AG10803 (cell line): Measurements from ENCODE around the gene PDE2A.

Experiments
- DNase-seq: peaks from one replicate; pipeline ENCODE4 v3.0.0; 2010; ENCODE audit warnings: low read depth
- H3K4me3 ChIP-seq: 2 replicates; pipeline ENCODE4 v1.5.1; 2011; ENCODE audit warnings: mild to moderate bottlenecking, low read length, control low read depth
- CTCF ChIP-seq: conservative IDR thresholded peaks from 2 replicates; pipeline ENCODE4 v1.5.1; 2011; ENCODE audit warnings: mild to moderate bottlenecking, low read length, control low read depth, inconsistent platforms

Gene PDE2A

GRCh38 chr11:72685560-72686480 lies 11.6 kb upstream of the PDE2A start:
- no peak overlapping the region for H3K4me3 ChIP-seq
- TF ChIP-seq CTCF, result no peak
- DNase-seq, result peak; percentile 86

DNA sequence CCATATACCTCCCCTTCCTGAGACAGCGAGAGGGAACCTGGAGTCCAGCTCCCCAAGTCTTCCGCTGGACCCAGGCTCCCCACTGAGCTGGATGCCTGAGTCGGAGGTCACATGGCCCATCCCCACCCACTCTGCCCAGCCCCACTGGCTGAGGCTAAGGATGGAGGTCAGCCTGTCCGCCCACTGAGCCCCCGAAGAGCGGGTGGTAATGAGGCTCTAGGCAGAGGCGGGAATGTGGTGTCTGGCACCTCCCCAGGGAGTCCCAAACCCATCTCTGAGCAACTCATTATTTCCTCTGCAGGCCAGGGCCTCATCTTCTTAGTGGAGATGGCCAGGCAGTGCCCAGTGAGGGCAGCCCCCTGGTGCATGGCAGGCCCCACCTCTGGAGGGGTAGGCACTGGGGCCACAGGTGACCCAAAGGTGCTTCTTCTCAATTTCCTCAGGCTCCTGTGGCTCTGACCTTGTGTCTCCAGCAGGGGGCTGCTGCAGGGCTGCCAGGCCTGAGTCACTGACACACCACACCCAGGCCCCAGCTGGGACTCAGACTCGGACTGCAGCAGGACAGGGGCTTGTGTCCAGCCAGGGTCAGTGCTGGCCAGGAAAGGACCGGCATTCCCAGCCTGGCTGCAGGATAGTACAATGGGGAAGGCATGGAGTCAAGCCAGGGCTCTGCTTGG lies 10.2 kb upstream of the PDE2A start:
- no peak overlapping the region for H3K4me3 ChIP-seq
- peak; percentile 60 for DNase-seq
- peak; percentile 67 for TF ChIP-seq CTCF

DNA sequence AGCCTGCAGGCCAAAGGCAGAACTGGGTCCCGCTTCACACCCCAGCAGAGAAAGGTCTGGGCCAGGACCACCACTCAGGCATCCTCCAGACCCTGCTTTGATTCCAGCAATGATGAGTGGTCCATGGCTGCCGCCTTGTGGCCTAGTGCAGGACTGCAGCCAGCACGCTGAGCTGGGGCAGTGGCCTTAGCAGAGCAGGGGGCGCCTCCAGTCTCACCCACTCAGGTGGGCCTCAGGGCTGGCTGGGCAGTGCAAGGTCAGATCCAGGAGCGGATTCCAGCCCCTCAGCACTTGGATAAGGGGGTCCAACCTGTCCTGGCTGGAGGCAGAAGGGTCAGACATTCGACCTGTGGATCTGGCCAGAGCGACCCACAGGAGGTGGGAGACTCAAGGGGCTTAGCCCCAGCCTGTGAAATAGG lies 9.6 kb upstream of the PDE2A start:
- peak; percentile 18 for DNase-seq
- TF ChIP-seq CTCF, result peak; percentile 88
- no peak overlapping the region for H3K4me3 ChIP-seq

DNA sequence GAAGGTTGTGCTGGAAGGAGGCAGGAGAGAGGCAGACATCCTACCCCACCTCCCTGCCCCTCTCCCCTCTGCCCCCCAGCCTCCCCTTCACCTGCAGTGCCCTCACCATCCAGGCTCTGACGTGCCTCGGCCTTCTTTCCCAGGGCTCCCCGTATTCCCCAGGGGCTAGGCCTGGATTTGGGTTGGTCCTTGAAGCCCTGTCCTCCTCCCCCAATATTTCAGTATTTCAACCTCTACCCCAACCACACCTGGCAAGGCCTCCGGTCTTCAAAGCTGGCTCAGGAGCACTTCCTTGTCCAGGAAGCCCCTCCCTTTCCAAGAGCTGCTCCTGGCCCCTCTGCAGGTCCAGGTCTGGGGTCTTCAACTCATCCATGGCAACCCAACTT lies 8.6 kb upstream of the PDE2A start:
- no peak overlapping the region for H3K4me3 ChIP-seq
- no peak for TF ChIP-seq CTCF
- no peak for DNase-seq

- no peak overlapping the region for H3K4me3 ChIP-seq
- no peak for DNase-seq
- TF ChIP-seq CTCF, result no peak
Observed at GRCh38 chr11:72682238-72682857, 8.1 kb upstream of the PDE2A start.

- TF ChIP-seq CTCF, result no peak
- H3K4me3 ChIP-seq, result no peak overlapping the region
Observed at GRCh38 chr11:72681226-72682153, 7.3 kb upstream of the PDE2A start.

More at GRCh38 chr11:72681226-72682153, 7.3 kb upstream of the PDE2A start:
- DNase-seq, result peak; percentile 13
